Omental fat pad (tissue), 4 donors: ENCODE results near the gene HMX2. TPM values are rescaled to one million over a fixed set of nuclear protein-coding genes. Genes with fewer than 3 reads are reported as not detected.

Experiments
- ATAC-seq: fragments of 150-250 bp; one replicate; pipeline ENCODE4 v1.9.1; 2016; ENCODE audit warnings: mild to moderate bottlenecking, moderate library complexity; ENCODE audit not compliant: low FRiP score
- DNase-seq: peaks from one replicate; pipeline ENCODE4 v3.0.0-alpha.2; 2019; ENCODE audit warnings: low spot score
- total RNA-seq, 4 donors: library from RNA; depleted of rRNA; stranded (reverse); fragments of >200 nt; gene quantifications; one replicate each; pipeline ENCODE4 v1.1.0, GENCODE V29; 2016
- TF ChIP-seq, protein P1 (sequence below), 3 donors: fragments of 450-650 bp; IDR thresholded peaks; one replicate each; pipeline ENCODE4 v1.5.1; 2016 to 2017; ENCODE audit warnings: antibody characterized with exemption in 3 of 3, mild to moderate bottlenecking in 3 of 3, moderate library complexity in 2 of 3

HMX2 gene
- total RNA-seq, 4 donors from 2014 or later = not detected

DNA sequence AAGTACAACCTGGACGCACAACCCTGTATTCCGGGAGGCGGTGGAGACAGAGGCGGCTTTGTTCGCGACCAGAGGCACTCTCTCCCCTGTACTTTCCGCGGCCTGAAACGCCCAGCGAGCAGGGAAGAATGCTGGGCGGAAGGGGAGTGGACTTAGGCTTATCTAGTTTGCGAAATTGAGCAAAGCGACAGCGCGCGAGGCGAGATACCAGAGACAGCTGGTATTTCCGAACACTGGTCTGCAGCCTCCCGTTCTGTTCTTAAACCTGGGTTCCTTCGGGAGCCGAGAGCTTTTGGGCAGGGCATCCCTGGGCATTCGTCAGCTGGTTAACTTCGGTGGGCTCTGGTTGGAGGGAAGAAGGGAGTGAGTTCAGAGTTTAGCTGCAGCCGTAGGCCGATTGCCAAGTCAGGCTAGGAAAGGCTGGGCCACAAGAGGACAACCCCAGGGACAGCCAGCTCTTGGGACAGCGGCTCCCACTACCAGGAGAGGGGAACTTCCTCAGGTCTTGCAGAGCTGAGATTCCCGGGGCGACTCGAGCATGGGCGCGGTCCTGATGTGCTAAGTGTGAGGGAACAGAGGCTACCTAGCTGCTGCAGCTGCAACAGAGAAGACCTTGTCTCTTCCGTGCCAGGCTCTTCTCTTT is 8.3 kb upstream of the HMX2 start:
- no peak for ATAC-seq
- DNase-seq = no peak
- TF ChIP-seq, protein P1, sequence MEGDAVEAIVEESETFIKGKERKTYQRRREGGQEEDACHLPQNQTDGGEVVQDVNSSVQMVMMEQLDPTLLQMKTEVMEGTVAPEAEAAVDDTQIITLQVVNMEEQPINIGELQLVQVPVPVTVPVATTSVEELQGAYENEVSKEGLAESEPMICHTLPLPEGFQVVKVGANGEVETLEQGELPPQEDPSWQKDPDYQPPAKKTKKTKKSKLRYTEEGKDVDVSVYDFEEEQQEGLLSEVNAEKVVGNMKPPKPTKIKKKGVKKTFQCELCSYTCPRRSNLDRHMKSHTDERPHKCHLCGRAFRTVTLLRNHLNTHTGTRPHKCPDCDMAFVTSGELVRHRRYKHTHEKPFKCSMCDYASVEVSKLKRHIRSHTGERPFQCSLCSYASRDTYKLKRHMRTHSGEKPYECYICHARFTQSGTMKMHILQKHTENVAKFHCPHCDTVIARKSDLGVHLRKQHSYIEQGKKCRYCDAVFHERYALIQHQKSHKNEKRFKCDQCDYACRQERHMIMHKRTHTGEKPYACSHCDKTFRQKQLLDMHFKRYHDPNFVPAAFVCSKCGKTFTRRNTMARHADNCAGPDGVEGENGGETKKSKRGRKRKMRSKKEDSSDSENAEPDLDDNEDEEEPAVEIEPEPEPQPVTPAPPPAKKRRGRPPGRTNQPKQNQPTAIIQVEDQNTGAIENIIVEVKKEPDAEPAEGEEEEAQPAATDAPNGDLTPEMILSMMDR (IDR thresholded peaks at IDR 0.05) = no peak

- TF ChIP-seq, protein P1 (IDR thresholded peaks at IDR 0.05) = no peak
- no peak for ATAC-seq
- DNase-seq = no peak
These were observed 7.6 kb upstream of the HMX2 start for GRCh38 chr10:123140164-123140982.

- no peak for DNase-seq
- TF ChIP-seq, protein P1 (IDR thresholded peaks at IDR 0.05) = no peak
These were observed 6.9 kb upstream of the HMX2 start for GRCh38 chr10:123140983-123141390.

DNA sequence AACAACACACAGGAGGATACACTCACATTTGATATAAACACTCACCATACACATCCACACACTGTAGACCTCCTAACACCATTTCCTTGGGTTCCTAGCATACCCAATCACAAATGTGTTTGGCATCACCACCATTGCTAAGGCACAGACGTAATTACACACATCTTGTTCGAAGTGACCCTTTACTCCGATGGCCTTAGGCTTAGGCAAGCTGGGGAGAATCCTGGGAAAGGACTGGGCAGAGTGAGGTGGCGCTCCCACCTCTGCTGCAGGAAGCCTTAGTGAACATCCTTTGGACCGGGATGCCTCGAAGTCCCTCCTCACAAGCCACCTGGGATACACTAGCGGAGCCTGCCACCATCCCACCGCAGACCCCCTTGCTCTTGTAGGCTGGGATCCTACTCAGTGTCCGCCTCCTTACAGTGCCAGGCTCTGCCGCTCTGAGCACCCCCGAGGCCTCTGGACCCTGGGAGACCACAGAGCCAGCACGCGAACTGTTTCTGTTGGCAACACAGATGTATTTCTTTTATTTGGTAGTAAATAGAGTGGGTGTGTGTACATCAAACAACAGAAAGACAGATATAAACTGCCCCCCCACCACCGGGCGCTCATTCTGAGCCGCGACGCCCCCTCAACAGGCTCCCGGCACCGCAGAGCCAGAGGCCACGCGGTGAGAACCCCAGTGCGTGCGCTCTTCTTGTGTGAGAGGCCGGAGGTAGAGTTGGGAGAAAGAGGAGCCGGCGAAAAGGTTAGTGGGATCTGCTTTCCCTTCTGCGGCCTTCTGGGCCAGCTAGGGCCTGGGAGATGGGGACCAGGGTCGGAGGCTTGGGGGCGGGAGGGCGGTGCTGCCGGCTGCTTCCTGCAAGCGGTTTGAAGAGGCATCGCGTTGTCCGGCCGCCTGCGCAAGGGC is 5.9 kb upstream of the HMX2 start:
- TF ChIP-seq, protein P1 (IDR thresholded peaks at IDR 0.05) = no peak
- no peak for ATAC-seq
- DNase-seq = no peak

More at GRCh38 chr10:123140983-123141390, 6.9 kb upstream of the HMX2 start:
- ATAC-seq = no peak

DNA sequence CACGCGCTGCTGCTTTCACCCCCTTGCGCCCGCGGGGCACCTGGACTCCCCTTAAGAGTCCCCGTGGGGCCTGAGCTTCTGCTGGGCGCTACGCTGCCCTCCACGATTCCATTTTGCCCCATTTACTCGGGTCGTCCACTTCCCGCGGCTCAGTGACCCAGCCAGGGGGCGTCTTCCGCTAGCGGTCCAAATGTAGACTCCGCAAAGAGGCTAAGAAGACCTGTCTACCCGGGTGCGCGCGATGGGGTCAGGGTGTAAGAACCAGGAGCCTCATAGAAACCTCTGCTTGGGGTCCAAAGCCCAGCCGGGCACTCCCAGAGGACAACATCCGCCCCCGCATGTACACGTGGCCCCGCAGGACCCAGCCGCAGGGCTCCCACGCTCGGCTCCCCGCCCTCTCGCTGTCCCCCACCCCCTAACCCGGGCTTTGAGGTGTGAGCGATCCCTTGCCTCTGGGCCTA is 5.2 kb upstream of the HMX2 start:
- TF ChIP-seq, protein P1 (IDR thresholded peaks at IDR 0.05) = no peak
- DNase-seq (no peak), ATAC-seq (no peak)

GRCh38 chr10:123143162-123143824 is 4.6 kb upstream of the HMX2 start:
- ATAC-seq (no peak), DNase-seq (no peak)
- TF ChIP-seq, protein P1 (IDR thresholded peaks at IDR 0.05) = no peak
